Activated T-cell treated with anti-CD3 and anti-CD28 coated beads for 4 hours (primary cell): Measurements from ENCODE around the gene CD93.

Experiments used
- DNase-seq: peaks from one replicate; pipeline ENCODE4 v3.0.0-alpha.2; 2020

The CD93 gene

DNA sequence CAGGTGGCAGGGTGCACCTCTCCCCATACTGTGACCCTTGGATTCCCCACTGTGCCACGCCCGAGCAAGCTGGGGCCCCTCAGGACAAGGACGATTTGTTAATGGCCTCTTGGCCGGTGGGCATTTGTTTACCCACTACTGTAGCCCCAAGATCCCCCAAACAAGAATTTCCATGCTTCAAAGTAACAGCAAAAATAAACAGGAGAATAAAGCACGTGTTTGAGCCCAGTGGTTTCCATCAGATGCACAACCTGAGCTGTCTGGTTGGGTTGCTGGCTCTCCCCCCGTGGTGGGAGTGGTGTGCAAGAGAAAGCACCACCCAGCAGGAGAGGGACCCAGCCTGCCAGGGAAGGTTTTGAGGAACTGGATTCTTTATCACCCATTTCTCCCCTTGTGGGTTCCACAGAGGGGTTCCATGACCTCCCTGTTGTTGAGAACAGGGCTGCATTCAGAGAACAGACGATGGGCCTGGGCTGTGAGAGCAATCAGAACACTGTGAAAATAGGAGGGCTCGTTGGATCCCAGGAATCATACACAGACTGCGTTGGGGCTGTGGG is 4.8 kb downstream of the CD93 start:
- DNase-seq = no peak

DNA sequence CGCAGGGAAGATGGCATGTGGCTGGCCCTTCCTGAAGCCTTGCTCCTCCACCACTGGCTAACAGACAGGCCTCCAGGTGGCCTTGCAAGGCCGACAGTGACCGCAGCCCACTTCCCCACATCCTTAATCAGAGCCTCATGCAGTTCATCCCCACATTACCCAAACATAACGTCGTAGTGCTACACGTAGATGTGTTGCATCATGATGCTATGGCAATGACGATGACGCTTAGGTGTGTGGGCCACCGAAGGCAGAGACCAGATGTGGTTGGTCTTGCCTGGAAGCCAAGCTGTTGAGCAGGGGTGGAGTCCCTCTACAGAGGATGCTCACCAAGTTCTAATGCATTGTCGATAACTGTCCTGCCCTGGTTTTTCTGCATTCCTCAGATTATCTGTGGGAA is 5.6 kb downstream of the CD93 start:
- no peak for DNase-seq

DNA sequence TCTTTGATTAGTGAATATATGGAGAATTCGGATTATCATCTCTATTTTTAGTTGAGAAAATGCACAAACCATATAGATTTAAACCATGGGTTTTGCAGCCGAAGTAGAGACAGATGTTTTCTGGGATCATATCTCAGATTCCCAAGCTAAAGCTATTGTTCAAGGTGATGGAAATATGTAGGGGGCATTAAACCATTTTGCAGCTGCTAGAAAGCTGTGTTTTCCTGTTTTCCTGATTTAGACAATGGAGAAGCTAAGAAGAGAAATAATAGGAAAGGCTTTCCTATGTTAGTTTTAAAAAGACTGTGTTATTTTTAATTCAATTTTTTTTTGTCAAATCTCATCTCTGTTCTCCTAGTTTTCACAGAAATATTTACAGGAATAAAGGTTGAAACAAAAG is 6.2 kb downstream of the CD93 start:
- no peak for DNase-seq

DNA sequence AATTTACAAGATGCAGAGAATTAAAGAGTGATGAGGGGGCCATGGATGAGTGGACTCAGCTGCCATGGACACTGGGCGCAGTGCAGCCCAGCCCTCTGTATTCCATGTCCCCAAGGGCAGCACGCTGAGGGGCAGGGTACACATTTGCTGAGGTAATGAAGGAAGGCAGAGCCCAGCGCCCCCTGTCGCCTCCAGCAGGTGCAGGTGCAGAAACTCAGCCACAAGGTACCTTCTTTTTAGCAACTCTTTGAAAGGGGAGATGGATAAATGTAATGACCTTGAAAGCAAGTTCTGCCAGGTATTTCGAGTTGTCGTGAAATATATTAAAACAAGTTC is 7.1 kb downstream of the CD93 start:
- DNase-seq = no peak

DNA sequence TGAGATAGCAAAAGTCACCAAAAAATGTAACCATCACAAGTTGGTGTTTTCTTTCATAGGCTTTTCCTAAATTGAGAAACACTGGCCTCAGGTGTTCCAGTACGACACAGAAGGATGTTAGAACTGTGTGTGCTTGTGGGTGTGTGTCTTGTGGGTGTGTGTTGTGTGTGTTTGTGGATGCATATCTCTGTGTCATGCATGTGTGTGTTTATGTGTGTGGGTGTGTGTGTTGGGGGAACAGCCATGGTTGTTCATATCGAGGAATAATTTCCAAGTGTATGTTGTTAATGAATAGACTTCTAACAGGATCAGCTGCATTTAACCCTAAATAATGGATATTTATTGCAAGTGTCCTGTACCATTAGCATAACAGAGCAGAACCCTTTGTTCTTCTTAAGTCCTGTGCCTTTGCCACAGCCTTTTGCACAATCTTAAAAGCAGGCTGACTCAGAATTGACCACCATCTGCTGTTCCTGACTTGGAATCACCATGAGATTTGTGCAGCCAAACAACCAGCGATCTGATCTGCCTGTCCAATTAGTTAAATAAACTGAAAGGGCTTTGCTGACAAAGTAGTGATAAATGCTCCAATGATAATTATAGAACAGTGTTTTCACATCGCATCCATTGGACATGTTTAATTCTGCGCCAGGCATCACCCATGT is 7.6 kb downstream of the CD93 start:
- no peak for DNase-seq

DNA sequence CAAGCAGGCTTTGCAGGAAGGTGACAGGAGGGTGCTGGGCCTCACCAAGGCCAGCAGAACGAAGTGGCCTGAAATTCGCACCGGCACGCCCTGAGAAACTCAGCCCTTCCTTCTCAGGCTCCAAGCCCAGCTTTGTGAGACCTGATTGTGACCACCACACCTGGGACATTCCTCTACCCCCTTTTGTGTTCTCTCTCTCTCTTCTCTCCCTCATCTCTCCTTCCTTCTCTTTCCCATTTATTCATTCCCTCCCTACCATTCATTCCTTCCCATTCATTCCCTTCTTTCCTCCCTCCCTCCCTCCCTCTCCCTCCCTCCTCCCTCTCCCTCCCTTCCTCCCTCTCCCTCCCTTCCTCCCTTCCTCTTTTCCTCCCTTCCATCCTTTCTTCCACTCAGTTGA is 8.8 kb downstream of the CD93 start:
- no peak for DNase-seq

DNA sequence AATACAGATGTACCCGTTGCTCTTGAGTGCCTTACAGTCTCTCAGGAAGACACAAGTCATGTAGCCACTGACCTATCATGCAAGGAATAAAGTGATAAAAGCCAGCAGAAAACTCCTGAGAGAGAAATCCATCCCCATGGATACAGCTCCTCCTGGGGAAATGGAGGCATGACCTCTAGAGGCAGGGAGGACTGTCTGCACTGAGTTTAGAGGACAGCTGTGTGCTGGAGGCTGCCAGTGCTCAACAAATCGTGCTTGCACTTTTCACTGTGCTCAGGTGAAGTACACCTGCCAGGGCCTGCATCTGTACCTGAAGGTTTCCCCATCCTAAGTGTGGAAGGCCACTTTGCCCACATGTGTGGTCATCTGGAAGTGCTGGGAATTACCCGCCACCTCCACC is 12.1 kb downstream of the CD93 start:
- DNase-seq = no peak

DNA sequence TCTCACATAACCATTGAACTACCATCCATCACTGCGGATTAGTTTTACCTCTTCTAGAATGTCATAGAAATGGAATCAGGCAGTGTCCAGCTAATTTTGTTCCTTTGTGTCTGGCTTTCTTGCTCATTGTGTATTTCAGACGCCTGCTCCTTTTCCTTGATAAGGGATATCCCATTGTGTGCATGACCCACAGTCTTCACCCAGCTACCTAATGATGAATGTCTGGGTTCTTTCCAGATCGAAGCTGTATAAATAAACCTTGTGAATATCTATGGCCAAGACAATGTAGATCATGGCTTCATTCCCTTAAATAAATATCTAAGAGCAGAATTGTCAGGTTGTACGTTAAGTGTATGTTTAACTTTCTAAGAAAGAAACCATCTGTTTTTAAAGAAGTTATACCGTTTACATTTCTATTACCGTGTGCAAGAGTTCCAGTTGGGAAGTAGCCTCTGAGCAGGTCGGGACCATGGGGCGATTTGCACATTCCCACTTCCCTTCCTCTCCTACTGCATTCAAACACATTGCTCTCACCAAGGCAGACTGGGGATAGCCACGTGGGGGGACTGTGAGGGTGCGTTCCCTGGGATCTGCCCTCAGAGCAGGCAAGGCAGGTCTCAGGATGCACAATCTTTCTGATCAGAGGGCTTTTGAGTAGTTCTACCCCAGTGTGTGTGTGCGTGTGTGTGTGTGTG is 13.1 kb downstream of the CD93 start:
- DNase-seq = no peak

DNA sequence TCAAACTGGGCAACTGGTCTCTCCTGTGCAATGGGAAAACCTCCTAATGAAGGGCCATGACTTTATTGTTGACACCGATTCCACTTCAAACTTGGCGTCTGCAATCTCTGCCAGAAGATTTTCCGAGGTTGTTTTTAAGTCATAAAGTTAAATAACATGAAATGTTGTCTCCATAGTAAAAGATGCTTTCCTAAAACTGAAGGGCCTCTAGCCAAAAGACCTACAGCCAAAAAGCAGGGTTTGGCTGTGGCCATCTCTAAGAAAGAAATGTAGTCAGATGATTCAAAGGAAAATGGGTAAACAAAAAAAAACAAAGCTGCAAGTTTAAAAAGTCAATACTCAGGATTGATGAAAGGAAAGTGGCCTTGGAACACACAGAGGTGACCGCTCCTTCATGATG is 14.1 kb downstream of the CD93 start:
- no peak for DNase-seq

DNA sequence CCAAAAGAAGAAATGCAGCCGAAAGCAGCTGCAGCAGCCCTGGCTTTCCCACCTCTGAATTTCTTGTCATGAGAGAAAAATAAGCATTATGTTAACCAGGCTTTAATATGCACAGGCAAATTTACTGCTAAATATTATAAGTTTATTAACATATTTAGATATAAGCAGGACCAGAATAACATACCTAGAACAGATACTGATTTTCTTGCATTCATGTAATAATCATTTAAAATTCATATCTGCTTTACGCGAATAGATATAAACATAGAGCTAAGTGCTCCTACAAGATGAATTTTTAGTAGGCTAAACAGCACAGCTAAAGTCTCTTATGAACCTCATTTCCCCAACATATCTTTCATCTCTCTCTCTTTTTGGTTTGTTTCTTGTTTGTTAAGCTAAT is 14.7 kb downstream of the CD93 start:
- no peak for DNase-seq

DNA sequence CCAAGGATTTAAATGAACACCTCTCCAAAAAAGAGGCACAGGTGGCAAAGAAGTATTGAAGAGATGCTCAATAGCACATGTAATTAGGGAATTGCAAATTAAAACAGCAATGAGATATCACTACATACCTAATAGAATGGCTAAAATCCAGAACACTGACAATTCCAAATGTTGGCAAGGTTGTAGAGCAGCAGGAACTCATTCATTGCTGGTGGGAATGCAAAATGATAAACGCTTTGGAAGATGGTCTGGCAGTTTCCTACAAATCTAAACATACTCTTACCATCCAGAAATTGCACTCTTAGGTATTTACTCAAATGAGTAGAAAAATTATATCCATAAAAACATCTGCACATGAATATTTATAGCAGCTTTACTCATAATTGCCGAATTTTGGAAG is 17.0 kb downstream of the CD93 start:
- DNase-seq = no peak

DNA sequence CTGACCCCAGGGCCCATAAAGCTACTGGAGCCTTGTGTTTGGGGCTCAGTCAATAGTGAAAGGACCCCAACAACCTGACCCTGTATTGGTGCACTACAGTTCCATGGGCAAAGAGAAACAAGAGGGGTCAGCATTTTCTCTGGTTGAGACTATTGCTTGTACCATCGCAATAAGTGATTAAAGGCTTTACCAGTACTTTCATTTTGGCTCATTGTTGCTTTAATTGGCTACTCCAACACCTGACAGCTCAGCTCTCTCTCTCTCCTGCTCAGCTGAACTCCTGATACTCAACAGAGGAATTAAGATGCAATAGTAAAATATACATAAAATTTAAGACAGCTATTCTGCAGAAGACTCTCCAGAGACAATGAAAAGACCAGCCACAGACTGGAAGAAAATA is 17.8 kb downstream of the CD93 start:
- DNase-seq = no peak

DNA sequence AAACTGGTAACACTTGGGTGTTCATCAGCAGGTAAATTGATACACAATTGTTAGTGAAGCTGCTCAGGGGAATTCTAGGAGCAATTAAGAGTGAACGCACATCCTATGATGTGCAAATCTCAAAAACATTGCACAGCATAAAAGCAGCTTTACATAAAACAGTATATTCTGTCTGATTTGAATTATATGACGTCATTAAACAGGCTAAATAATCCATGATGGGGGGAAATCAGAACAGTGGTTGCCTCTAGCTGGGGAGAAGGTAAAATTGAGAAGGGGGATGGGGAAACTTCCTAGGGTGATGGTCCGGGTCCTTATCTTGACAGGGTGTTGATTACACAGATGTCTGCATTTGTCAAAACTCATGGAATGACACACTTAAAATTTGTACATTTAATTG is 19.4 kb downstream of the CD93 start:
- no peak for DNase-seq

DNA sequence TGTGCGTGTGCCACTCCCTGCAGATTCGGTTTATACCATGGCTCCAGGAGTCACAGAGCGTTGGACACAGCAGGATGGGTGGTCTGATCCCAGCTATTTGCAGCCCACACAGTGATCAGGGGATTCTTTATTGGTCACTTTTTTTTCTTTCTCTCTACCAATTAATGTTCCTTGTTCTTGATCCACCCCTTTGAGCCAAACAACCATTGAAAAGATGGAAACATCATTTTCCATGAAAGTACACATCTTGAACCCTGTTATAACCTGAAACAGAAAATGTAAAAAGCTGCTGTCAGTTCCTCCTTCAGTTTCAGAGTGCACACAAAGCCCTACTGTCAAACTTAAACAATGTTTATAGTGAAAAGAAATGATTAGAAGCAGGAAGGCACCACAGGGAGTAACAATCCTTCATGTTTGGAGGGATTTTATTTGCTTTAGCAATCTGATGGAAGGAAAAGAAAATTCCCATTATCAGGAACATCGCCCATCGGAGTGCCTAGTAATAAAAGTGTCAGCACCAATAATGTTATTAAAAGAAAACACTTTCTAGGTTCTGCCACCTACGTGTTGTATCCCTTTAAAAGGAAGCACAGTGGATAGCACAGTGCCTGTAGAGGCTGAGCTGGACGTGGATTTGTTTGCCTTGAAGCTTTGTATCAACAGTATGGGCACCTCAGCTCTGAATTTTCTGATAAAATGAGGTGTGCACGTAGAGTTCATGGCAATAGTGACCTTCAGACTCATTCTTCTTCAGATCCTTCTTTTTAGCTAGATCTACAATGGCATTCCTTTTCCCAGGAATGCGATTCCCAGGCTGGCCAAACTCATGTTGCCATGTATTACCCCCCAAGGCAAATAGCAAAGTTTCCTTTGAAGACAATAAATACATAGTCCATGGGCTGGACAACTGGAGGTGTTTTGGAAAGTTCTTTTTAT is 20.6 kb downstream of the CD93 start:
- no peak for DNase-seq

DNA sequence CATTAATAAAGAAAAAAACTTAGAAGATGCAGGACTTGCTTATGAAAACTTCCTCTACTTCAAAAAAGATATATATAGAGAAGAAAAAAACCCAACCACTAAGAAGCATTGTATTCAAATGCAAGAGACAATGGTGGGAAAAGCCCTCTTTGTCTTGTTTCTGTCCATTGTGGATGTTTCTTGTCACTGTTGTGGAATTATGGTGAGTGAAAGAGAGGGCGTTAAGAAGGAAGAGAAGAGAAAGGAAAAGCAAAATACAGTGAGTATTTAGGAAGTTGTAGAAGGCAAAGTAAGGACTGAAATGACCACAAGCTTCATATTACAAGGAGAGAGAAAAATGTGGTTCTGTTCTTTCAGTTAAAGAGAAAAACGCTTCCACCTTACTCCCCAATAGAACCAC is 22.5 kb downstream of the CD93 start:
- no peak for DNase-seq

DNA sequence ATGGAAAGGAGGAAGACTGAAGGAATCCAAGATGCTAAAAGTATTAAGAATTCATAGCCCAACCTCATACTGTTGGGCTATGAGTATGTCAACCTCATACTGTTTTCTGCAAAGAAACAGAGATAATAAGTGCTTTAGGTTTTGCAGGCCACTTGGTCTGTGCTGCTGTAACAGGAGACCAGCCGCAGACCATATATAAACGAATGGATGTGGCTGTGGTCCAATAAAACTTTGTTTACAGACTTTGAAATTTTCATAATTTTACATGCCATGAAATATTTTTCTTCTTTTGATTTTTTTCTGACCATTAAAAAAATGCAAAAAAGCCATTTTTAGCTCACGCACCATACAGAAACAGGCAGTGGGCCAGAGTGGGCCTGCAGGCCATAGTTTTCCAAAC is 23.0 kb downstream of the CD93 start:
- DNase-seq = no peak

DNA sequence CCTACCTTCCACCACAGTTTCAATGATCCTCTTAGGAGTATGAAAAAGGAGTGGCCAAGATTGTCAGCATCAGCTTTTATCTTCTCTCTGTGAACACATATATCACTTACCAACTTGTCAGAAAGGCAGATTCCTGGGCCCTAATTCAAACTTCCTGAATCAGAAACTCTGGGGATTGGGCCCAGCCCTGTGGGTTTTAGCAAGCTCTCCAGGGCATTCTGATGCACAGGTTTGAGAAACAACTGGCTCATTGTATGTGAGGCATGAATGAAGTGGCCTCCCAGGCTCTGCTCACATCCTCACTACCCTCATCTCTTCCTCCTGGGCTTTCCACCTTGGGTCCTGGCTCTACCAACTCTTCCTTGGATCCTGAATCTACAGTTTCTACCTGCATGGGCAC is 23.5 kb downstream of the CD93 start:
- DNase-seq = no peak

DNA sequence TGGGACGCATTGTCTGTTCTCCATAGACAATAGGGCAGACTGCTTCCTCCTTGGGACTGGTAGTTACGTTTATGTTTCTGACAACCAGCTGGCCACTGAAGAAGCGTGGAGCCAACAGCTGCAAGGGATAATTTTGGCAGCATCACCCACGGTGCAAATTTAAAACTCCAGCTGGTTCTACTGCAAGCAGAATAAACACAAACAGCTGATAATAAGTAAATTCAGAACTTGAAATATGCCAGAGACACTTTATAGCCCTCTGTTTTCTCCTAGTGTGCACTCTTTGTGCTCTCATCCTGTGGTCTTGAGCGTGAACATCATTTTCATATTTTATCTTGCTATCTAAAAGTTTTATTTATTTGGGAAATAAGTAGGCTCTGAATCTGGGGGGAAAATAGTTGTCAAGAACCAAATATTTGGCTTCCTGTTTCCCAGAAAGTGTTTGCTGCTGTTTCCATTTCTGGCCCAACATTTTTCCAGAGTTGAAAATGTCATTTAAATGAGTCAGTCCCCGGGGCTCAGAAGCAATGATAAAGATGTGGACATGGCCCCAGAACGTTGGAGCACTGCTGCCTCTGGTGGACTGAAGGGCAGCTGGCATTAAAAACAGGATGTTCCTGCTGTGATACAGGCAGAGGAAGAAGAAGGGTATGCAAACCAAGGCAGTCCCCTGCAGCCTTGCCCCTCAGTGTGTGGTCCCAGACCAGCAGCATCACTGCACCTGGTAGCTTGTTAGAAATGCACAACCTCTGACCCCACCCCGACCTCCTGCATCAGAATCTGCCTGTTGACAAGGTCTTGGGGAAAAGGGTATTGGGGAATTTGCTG is 24.2 kb downstream of the CD93 start:
- DNase-seq = no peak

DNA sequence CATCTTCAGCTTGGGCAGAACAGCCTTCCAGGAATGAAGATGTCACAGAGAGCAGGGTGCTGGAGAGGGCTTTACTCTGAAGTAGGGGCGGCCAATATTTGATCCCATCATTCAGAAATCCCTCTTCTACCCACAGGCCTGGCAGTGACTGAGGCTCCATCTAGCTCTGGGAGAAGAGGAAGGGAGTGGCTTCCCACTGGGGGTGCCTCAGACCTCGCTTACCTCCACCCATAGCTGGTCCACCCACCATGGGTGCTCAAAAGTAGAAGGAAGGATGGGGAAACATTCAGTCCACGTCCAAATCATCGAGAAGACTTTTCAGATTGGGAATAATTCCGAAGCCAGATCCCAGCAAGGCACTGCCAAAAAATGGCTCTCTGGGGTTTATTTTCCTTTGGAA is 24.9 kb downstream of the CD93 start:
- no peak for DNase-seq

DNA sequence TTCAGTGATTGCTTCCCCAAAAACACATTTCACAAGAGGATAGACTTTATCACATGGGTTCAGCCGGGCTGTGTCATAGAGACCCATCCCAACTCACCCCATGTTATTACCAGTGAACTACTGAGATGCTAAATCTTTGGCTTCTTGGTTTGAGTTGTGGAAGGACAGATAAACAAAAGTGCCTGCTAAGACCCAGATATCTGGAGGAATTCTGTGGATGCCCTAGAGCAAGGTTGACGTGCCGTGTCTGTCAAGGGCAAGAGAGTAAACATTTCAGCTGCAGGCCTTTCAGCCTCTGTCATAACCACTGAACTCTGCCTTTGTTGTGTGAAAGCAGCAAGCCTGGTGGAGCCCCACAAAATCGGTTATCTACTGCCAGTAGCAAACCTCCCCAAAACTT is 25.5 kb downstream of the CD93 start:
- no peak for DNase-seq

DNA sequence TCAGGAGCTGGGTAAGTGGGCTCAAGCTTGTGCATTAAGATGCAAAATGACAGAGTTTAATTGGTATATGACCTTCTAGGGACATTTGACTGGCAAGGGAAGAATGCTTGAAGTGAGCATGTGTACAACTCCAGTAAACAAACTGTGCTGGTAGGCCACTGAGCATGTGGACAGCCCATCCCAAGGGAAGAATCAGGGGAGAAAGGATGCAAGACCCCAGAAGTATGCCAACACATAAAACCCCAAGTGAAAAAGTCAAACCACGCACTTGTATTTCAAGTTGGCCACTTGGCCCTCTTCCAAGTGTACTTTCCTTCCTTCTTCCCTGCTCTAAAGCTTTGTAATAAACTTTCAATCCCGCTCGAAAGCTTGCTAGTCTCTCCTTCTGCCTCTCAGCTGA is 26.3 kb downstream of the CD93 start:
- DNase-seq = no peak

DNA sequence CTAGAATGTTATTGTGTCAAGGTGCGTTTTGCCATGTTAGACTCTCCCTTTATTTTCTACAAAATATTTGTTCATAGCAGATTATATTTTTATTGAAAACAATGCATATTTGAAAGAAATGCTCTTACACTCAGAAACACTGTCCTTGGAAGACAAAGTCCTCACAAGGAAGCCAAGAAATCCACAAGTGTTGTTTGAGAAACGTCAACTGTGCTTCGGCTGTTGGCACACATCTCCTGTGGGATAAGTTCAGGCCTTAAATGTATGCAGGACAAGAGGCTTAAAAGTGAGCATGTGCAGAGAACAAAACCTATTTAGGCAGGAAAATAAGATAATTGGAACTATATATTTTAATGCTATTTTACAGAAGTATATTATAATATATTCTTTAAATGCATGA is 27.1 kb downstream of the CD93 start:
- DNase-seq = no peak

DNA sequence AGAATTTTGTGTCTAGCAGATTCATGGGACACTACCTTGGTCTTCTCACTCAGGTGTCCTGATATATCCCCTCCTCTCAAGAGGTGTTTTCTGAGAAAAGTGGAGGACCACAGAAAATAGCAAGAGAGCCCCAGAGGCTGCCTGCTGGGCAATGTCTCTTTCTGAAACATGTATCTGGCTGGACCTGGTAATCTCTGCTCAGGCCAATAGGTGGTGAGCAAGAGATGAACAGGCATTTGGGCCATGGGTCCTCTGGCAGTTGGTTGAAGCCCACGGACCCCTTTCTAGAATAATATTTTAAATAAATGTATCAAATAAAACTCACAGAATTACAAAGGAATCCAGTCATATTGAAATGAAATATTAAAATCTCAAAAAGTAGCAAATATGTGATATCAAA is 27.9 kb downstream of the CD93 start:
- no peak for DNase-seq
